Bronchial epithelial cell (primary cell): Measurements from ENCODE around the gene CEP20. TPM values are rescaled to one million over a fixed set of nuclear protein-coding genes. Genes with fewer than 3 reads are reported as not detected.

Source experiments
- DNase-seq: peaks from one replicate; pipeline ENCODE4 v3.0.0-alpha.2; 2010; ENCODE audit warnings: low read depth
- FAIRE-seq: peaks from 2 replicates; lab custom pipeline; 2011; peaks lifted over from hg19 to GRCh38; lab: Jason Lieb, UNC
- H3K27me3 ChIP-seq: 2 replicates; pipeline ENCODE4 v1.5.1; 2011; ENCODE audit warnings: low read length; ENCODE audit not compliant: control insufficient read depth, insufficient read depth
- H3K36me3 ChIP-seq: 2 replicates; pipeline ENCODE4 v1.5.1; 2011; ENCODE audit warnings: low read length; ENCODE audit not compliant: control insufficient read depth, insufficient read depth
- H3K4me3 ChIP-seq: 2 replicates; pipeline ENCODE4 v1.5.1; 2011; ENCODE audit warnings: mild to moderate bottlenecking, low read depth, low read length, control low read depth
- total RNA-seq: library from RNA; depleted of rRNA; stranded (reverse); fragments of >200 nt; gene quantifications from 2 replicates; pipeline ENCODE4 v1.2.1, GENCODE V29; 2014
- TF ChIP-seq, protein P1 (sequence below): IDR thresholded peaks from 2 replicates; pipeline ENCODE4 v1.5.1; 2011; ENCODE audit warnings: mild to moderate bottlenecking, moderate library complexity, low read length, control low read depth, inconsistent platforms; ENCODE audit not compliant: insufficient read depth, severe bottlenecking

The CEP20 gene
- total RNA-seq, 1 donor from 2014 or later, result 46.6 TPM

DNA sequence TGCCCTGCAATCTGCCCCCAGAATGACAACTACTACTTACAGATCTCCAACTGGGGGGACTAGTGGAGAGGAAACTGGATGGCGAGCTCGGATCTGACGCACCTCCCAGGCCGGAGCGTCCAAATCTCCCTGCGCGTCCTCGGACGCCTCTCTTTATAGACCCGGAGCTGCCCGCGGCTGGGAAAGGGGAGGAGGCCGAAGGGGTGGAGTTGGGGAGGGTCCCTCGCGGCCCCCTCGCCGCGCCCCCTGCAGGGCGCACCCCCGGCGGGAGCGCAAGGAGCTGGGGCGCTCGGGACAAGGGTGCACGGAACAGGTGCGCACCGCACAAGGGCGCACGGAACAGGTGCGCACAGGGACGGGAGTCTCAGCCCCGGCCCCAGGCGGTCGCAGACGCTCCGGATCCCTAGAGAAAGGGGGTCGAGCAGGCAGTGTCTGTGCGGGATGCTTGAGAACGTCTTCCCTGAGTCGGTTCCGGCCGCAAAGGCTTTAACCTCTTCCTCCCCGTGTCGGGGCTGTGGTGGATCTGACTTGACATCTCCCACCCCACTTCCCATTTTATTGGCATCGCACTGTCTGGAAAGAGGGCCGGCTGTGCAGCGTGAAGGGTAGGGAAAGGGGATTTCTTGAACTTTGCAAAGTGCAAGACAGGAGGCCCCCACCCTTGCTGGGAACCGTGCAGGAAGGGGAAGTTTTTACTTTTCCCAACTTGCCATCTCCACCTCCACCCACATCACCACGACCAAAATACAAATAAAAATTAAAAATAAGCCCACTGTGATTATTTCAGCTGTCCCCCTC, 31.3 kb downstream of the CEP20 start, which contains the start of gene MYH11:
MYH11 (minus strand) TSS at position 128 of the 798 bp plus-strand sequence. CDS start 18,776 bp downstream, outside the sequence.
- no peak for FAIRE-seq
- Histone ChIP-seq H3K27me3 (peaks cover 20% of the 10 kb centered on the region), H3K36me3 (no peaks in the 10 kb centered on the region), H3K4me3 (peak within 1 kb of the TSS; percentile 17)
- DNase-seq, result no peak
- TF ChIP-seq, protein P1, sequence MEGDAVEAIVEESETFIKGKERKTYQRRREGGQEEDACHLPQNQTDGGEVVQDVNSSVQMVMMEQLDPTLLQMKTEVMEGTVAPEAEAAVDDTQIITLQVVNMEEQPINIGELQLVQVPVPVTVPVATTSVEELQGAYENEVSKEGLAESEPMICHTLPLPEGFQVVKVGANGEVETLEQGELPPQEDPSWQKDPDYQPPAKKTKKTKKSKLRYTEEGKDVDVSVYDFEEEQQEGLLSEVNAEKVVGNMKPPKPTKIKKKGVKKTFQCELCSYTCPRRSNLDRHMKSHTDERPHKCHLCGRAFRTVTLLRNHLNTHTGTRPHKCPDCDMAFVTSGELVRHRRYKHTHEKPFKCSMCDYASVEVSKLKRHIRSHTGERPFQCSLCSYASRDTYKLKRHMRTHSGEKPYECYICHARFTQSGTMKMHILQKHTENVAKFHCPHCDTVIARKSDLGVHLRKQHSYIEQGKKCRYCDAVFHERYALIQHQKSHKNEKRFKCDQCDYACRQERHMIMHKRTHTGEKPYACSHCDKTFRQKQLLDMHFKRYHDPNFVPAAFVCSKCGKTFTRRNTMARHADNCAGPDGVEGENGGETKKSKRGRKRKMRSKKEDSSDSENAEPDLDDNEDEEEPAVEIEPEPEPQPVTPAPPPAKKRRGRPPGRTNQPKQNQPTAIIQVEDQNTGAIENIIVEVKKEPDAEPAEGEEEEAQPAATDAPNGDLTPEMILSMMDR, result no peak

DNA sequence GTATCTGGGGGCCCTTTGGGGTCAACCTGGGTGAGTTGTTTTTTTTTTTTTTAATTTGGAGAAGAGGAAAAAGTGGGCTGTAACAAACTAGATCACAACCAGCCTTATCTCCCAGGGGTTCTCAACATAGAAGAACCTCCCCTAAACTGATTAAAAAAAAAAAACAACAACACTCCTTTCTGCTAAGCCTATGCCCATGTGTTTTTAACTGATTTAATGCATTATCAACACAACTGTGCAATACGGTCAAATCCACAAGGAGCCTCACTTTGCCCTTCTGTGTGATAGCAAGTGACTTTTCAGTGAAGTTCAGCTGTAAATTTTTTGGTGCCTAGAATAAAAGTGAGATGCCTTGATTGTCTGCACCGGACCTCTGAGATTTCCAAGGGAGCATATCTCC, 32.2 kb downstream of the CEP20 start:
- FAIRE-seq (no peak), DNase-seq (no peak)
- Histone ChIP-seq H3K27me3 (peaks cover 20% of the 10 kb centered on the region), H3K36me3 (no peaks in the 10 kb centered on the region), H3K4me3 (no peak overlapping the region)
- TF ChIP-seq, protein P1, result no peak

DNA sequence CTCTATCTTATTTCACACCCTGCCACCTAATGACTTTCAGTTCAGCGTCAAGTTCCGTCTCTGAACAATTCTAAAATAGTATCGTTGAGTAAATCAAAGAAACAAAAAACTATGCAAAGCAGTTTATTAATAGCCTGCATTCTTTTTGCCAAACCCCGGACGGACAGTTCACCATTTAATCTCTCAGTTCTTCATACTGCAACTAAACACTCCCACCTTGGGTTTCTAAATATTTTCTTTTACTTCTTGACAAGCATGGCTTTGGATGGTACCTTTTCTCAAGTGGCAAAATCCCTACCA, 32.7 kb downstream of the CEP20 start:
- Histone ChIP-seq H3K27me3 (peaks cover 20% of the 10 kb centered on the region), H3K4me3 (no peak overlapping the region), H3K36me3 (no peaks in the 10 kb centered on the region)
- TF ChIP-seq, protein P1, result no peak
- no peak for DNase-seq
- no peak for FAIRE-seq

DNA sequence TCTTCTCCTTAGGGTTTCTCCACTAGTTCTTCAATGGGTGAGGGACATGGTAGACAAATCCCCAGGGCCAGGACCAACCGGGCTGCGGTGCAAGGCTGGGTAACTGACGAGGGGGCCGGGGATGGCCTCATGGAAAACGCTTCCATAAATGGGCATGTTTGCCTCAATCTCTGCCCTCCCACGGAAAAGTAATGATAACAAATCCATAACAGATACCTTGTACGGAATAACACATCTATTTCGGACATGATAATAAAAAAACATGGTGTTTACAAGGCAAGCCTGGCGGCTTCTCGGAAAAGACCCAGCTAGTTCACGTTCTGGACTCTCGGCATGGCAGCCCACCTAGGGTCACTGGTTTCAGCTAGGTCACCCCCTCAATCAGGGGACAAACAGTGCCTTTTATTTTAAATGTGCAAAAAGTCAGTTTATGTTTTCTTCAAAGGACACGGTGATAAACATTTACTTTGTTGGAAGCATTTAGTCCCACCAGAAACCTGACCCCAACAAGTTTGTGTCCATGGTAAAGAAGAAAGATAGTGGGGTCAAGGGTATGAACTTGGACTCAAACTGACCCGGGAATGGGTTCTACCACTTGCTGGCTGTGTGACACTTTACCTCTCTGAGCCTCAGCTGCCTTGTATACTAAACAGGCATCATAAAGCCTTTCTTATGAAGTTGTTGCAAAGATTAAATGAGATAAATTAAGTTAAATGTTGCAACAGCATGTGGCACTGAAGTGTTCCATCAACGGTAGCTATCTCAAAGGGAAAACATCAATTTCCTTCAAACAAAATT, 33.3 kb downstream of the CEP20 start:
- DNase-seq (no peak), FAIRE-seq (no peak)
- H3K36me3 ChIP-seq, result no peaks in the 10 kb centered on the region
- TF ChIP-seq, protein P1, result no peak
- H3K4me3 ChIP-seq, result no peak overlapping the region
- peaks cover 20% of the 10 kb centered on the region for H3K27me3 ChIP-seq

DNA sequence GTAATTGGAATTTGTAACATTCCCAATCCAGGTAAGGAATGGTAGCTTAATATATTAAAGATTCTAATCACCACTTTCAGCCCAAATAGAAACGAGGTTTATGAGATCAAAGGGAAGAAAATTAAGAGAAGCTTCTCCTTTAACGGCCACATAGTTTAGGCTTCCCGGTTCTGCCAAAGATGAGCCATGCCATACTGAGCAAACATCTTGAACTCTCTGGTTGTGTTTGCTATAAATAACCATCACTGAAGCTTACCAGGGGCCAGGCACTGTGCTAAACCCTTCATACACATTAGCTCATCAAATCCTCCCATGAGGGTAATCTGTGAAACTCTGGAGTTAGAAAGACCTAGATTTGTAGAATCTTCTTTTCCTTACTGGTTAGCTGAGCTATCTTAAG, 34.3 kb downstream of the CEP20 start:
- Histone ChIP-seq H3K27me3 (peaks cover 20% of the 10 kb centered on the region), H3K36me3 (no peaks in the 10 kb centered on the region), H3K4me3 (no peak overlapping the region)
- TF ChIP-seq, protein P1, result no peak
- DNase-seq (no peak), FAIRE-seq (no peak)
